ENCODE measurements around the gene EFNA5.

The EFNA5 gene

GRCh38 chr5:107331882-107332281 lies 338.9 kb downstream of the EFNA5 start:
- ChIA-PET POLR2A (no interaction called here), CTCF (interaction anchor here (0.6 kb wide), 1 partner anchor 240 kb away, joined by 3 read pairs; no protein-coding TSS in a partner anchor)
- H3K9me3 ChIP-seq (ENCODE audit: control insufficient read depth, insufficient read depth, low read depth, low read length) = no peaks in the 10 kb centered on the region
- 0 out of 2 replicates have a peak, but pooled peaks cover 1% of the 10 kb centered on the region for H3K4me1 ChIP-seq (ENCODE audit: control insufficient read depth, insufficient read depth, low read length)
- H3K36me3 ChIP-seq (ENCODE audit: control insufficient read depth in 2 of 2, insufficient read depth in 1 of 2, low read length in 2 of 2) = no peaks in the 10 kb centered on the region
- H3K27ac ChIP-seq (ENCODE audit: extremely low read depth, low read depth, low read length) = no peak overlapping the region
- TF ChIP-seq ZNF341 (tag by site-specific recombination; IDR thresholded peaks at IDR 0.05; ENCODE audit: low read depth) = no peak
- TF ChIP-seq ZNF146 (tag by site-specific recombination; IDR thresholded peaks at IDR 0.05) = no peak
- TF ChIP-seq ZNF596 (tag by site-specific recombination; IDR thresholded peaks at IDR 0.05) = no peak
- TF ChIP-seq ZNF585B (tag by site-specific recombination; IDR thresholded peaks at IDR 0.05) = no peak
- TF ChIP-seq ZXDB (tag by site-specific recombination; IDR thresholded peaks at IDR 0.05) = no peak
- TF ChIP-seq ZNF558 (tag by site-specific recombination; IDR thresholded peaks at IDR 0.05) = no peak
- TF ChIP-seq ZNF169 (tag by site-specific recombination; IDR thresholded peaks at IDR 0.05) = no peak
- TF ChIP-seq PRDM6 (tag by site-specific recombination; IDR thresholded peaks at IDR 0.05) = no peak
- no peak for TF ChIP-seq KLF1 (tag by site-specific recombination; IDR thresholded peaks at IDR 0.05)
- no peak for TF ChIP-seq FEZF1 (tag by site-specific recombination; IDR thresholded peaks at IDR 0.05)
- no peak overlapping the region for H3K4me3 ChIP-seq (ENCODE audit: low read depth, low read length)

GRCh38 chr5:107331312-107331711 lies 339.4 kb downstream of the EFNA5 start:
- H3K9me3 ChIP-seq (ENCODE audit: control insufficient read depth, insufficient read depth, low read depth, low read length) = no peaks in the 10 kb centered on the region
- POLR2A ChIA-PET = no interaction called here
- CTCF ChIA-PET = interaction anchor here (0.6 kb wide), 1 partner anchor 240 kb away, joined by 3 read pairs; no protein-coding TSS in a partner anchor
- H3K36me3 ChIP-seq (ENCODE audit: control insufficient read depth in 2 of 2, insufficient read depth in 1 of 2, low read length in 2 of 2) = no peaks in the 10 kb centered on the region
- no peak overlapping the region for H3K4me3 ChIP-seq (ENCODE audit: low read depth, low read length)
- no peak overlapping the region for H3K27ac ChIP-seq (ENCODE audit: extremely low read depth, low read depth, low read length)
- TF ChIP-seq ZNF548 (tag by site-specific recombination; IDR thresholded peaks at IDR 0.05) (no peak), ZBTB44 (tag by site-specific recombination; IDR thresholded peaks at IDR 0.05) (no peak), ZNF544 (tag by site-specific recombination; IDR thresholded peaks at IDR 0.05) (no peak), ZNF704 (tag by site-specific recombination; IDR thresholded peaks at IDR 0.05) (no peak), ZNF394 (tag by site-specific recombination; IDR thresholded peaks at IDR 0.05; ENCODE audit: borderline replicate concordance) (no peak), ZNF580 (tag by site-specific recombination; IDR thresholded peaks at IDR 0.05) (no peak), ZNF510 (tag by site-specific recombination; IDR thresholded peaks at IDR 0.05; ENCODE audit: insufficient replicate concordance) (no peak), FEZF1 (tag by site-specific recombination; IDR thresholded peaks at IDR 0.05) (no peak), ZBTB21 (tag by site-specific recombination; IDR thresholded peaks at IDR 0.05) (no peak)
- H3K4me1 ChIP-seq (ENCODE audit: control insufficient read depth, insufficient read depth, low read length) = no peaks in the 10 kb centered on the region

- CTCF ChIA-PET = no interaction called here
- H3K9me3 ChIP-seq (ENCODE audit: control insufficient read depth, insufficient read depth, low read depth, low read length) = no peaks in the 10 kb centered on the region
- TF ChIP-seq ZNF521 (tag by site-specific recombination; IDR thresholded peaks at IDR 0.05) (no peak), ZNF449 (tag by site-specific recombination; IDR thresholded peaks at IDR 0.05) (no peak), ZBTB44 (tag by site-specific recombination; IDR thresholded peaks at IDR 0.05) (no peak), SP7 (tag by site-specific recombination; IDR thresholded peaks at IDR 0.05) (no peak), ZNF280C (tag by site-specific recombination; IDR thresholded peaks at IDR 0.05) (no peak), ZNF548 (tag by site-specific recombination; IDR thresholded peaks at IDR 0.05) (no peak)
Observed at GRCh38 chr5:107330903-107331302, 339.8 kb downstream of the EFNA5 start.

More at GRCh38 chr5:107330903-107331302, 339.8 kb downstream of the EFNA5 start:
- no peak overlapping the region for H3K4me3 ChIP-seq (ENCODE audit: low read depth, low read length)
- no peaks in the 10 kb centered on the region for H3K4me1 ChIP-seq (ENCODE audit: control insufficient read depth, insufficient read depth, low read length)
- no peaks in the 10 kb centered on the region for H3K36me3 ChIP-seq (ENCODE audit: control insufficient read depth in 2 of 2, insufficient read depth in 1 of 2, low read length in 2 of 2)
- POLR2A ChIA-PET = no interaction called here
- H3K27ac ChIP-seq (ENCODE audit: extremely low read depth, low read depth, low read length) = no peak overlapping the region

Data from HEK293 (cell line).